ENCODE data around the gene BOD1L2.

The BOD1L2 gene

DNA sequence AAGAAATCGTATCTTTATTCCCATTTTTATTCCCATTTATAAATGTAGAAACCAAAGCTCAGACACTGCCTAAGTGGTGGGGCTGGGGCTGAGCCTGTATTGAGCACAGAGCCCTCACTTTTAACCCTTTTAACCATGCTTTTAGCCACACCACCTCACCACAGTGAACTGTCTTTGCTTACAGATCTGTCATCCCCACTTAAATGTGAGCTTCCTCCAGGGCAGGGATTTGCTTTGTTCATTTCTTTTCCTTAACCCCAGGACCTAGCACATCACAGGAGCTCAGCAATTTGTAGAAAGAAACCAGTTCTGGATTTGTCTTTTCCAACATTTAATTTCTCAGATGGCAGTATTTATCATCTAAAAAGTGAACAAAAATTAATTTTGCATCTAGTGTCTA lies 2.2 kb downstream of the BOD1L2 start:
- no peak overlapping the region for H3K27ac ChIP-seq (ENCODE audit: poor library complexity, severe bottlenecking)
- no peaks in the 10 kb centered on the region for H3K9me3 ChIP-seq (ENCODE audit: severe bottlenecking)
- H3K36me3 ChIP-seq (ENCODE audit: low read depth): no peaks in the 10 kb centered on the region
- no peak for DNase-seq (ENCODE audit: low spot score)
- TF ChIP-seq CTCF (IDR thresholded peaks at IDR 0.05; ENCODE audit: poor library complexity, severe bottlenecking): no peak
- H3K4me3 ChIP-seq (ENCODE audit: severe bottlenecking): no peak overlapping the region
- H3K27me3 ChIP-seq (ENCODE audit: insufficient read depth, poor library complexity, severe bottlenecking): peaks cover 3% of the 10 kb centered on the region
- no peak for ATAC-seq (ENCODE audit: low read depth)
- H3K4me1 ChIP-seq (ENCODE audit: insufficient read depth, poor library complexity, severe bottlenecking): no peaks in the 10 kb centered on the region

DNA sequence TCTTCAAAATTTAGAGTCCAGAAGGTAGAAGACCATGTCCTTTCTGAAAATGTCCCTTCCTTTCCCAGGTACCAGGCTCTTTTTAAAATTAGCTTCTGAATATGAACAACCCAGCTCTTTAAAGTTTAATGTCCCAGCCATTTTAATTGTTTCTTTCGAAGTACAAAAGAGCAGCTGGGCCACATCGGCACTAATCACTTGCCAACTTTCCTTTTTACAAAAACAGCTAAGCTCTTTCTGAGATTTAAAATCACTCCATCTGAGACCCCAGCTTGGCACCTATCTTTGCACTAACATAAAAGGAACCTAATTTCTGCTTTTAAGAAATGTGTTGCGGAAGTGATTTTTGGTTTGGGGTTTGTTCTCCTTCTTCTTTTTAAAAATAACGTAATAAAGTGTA lies 2.6 kb downstream of the BOD1L2 start:
- Histone ChIP-seq H3K4me3 (ENCODE audit: severe bottlenecking) (no peak overlapping the region), H3K9me3 (ENCODE audit: severe bottlenecking) (no peaks in the 10 kb centered on the region), H3K4me1 (ENCODE audit: insufficient read depth, poor library complexity, severe bottlenecking) (no peaks in the 10 kb centered on the region), H3K36me3 (ENCODE audit: low read depth) (no peaks in the 10 kb centered on the region), H3K27me3 (ENCODE audit: insufficient read depth, poor library complexity, severe bottlenecking) (peaks cover 3% of the 10 kb centered on the region), H3K27ac (ENCODE audit: poor library complexity, severe bottlenecking) (no peak overlapping the region)
- DNase-seq (ENCODE audit: low spot score) (no peak), ATAC-seq (ENCODE audit: low read depth) (no peak)
- TF ChIP-seq CTCF (IDR thresholded peaks at IDR 0.05; ENCODE audit: poor library complexity, severe bottlenecking): no peak

- no peak for TF ChIP-seq CTCF (IDR thresholded peaks at IDR 0.05; ENCODE audit: poor library complexity, severe bottlenecking)
- Histone ChIP-seq H3K36me3 (ENCODE audit: low read depth) (no peaks in the 10 kb centered on the region), H3K4me1 (ENCODE audit: insufficient read depth, poor library complexity, severe bottlenecking) (no peaks in the 10 kb centered on the region), H3K9me3 (ENCODE audit: severe bottlenecking) (no peaks in the 10 kb centered on the region), H3K4me3 (ENCODE audit: severe bottlenecking) (no peak overlapping the region), H3K27me3 (ENCODE audit: insufficient read depth, poor library complexity, severe bottlenecking) (peaks cover 3% of the 10 kb centered on the region), H3K27ac (ENCODE audit: poor library complexity, severe bottlenecking) (no peak overlapping the region)
- no peak for DNase-seq (ENCODE audit: low spot score)
- ATAC-seq (ENCODE audit: low read depth): no peak
Measured at GRCh38 chr18:57150081-57150480, 3.2 kb downstream of the BOD1L2 start.

GRCh38 chr18:57150828-57151227 lies 3.9 kb downstream of the BOD1L2 start:
- ATAC-seq (ENCODE audit: low read depth) (no peak), DNase-seq (ENCODE audit: low spot score) (no peak)
- no peaks in the 10 kb centered on the region for H3K4me1 ChIP-seq (ENCODE audit: insufficient read depth, poor library complexity, severe bottlenecking)
- no peaks in the 10 kb centered on the region for H3K36me3 ChIP-seq (ENCODE audit: low read depth)
- H3K27ac ChIP-seq (ENCODE audit: poor library complexity, severe bottlenecking): no peak overlapping the region
- no peaks in the 10 kb centered on the region for H3K9me3 ChIP-seq (ENCODE audit: severe bottlenecking)
- peaks cover 3% of the 10 kb centered on the region for H3K27me3 ChIP-seq (ENCODE audit: insufficient read depth, poor library complexity, severe bottlenecking)
- no peak overlapping the region for H3K4me3 ChIP-seq (ENCODE audit: severe bottlenecking)
- no peak for TF ChIP-seq CTCF (IDR thresholded peaks at IDR 0.05; ENCODE audit: poor library complexity, severe bottlenecking)

DNA sequence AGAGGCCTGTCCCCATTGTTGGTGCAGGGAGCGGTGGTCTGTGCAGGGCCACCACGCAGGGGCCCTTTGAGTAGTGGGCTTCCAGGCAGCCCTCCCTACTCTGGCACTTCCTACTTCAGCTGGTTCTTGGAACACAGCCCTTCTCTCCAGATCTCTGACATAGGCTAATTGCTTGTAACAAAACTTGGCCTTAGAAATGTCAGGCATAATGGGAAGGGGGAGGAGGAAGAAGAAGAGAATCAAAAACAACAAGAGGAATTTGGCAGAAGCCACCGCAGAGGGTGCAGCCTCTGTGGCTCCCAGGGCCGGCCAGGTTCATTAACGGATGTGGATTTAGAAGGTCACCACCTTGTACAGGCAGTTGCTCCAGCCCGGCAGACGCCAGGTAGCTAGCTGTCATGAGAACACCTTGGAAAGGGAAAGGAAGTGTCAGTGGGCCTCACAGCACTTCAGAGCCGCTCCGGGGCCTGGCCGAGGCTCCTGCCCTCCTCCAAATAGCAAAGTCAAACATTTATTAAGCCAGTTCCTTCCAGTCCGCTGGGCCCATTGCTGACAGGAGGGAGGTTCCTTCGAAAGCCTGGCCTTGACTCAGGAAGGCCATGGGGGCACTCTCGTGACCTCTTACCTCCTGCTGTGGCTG lies 7.4 kb downstream of the BOD1L2 start:
- no peak for ATAC-seq (ENCODE audit: low read depth)
- DNase-seq (ENCODE audit: low spot score): no peak
- Histone ChIP-seq H3K27me3 (ENCODE audit: insufficient read depth, poor library complexity, severe bottlenecking) (peaks cover 3% of the 10 kb centered on the region), H3K27ac (ENCODE audit: poor library complexity, severe bottlenecking) (no peak overlapping the region), H3K4me1 (ENCODE audit: insufficient read depth, poor library complexity, severe bottlenecking) (no peaks in the 10 kb centered on the region), H3K36me3 (ENCODE audit: low read depth) (no peaks in the 10 kb centered on the region), H3K4me3 (ENCODE audit: severe bottlenecking) (no peak overlapping the region), H3K9me3 (ENCODE audit: severe bottlenecking) (no peaks in the 10 kb centered on the region)
- TF ChIP-seq CTCF (IDR thresholded peaks at IDR 0.05; ENCODE audit: poor library complexity, severe bottlenecking): no peak
